KOPT-K1 (cell line): ENCODE data around the gene ITPR1.
A peak's percentile ranks its signal among the peaks of the same experiment; 100 is the strongest.

Source experiments
- H3K27ac ChIP-seq: fragments of 200-600 bp; sonication (generic); 2 replicates; pipeline ENCODE4 v1.5.1; 2016; ENCODE audit warnings: antibody characterized with exemption, mild to moderate bottlenecking, low read depth, low read length; ENCODE audit not compliant: poor library complexity, severe bottlenecking
- H3K36me3 ChIP-seq: fragments of 200-600 bp; sonication (generic); 2 replicates; pipeline ENCODE4 v1.5.1; 2017; ENCODE audit warnings: antibody characterized with exemption, mild to moderate bottlenecking, low read length, moderate library complexity; ENCODE audit not compliant: insufficient read depth
- H3K9me3 ChIP-seq: fragments of 200-600 bp; sonication (generic); 2 replicates; pipeline ENCODE4 v1.5.1; 2017; ENCODE audit warnings: antibody characterized with exemption, low read length, mild to moderate bottlenecking; ENCODE audit not compliant: insufficient read depth, poor library complexity, severe bottlenecking

Gene ITPR1

DNA sequence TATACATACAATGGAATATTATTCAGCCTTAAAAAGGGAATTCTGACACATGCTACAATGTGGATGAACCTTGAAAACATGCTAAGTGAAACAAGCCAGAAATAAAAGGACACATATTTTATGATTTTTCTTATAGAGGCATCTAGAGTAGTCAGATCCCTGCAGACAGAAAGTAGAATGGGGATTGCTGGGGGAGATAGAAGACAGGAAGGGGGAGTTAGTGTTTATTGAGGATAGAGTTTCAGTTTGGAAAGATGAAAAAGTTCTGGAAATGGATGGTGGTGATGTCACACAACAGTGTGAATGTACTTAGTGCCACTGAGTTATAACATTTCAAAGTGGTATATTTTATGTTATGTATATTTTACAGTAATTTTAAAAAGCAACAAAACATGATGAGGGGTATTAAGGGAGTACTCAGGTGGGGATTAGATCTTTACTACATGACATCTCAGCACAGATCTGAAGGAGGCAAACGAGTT lies 4.7 kb downstream of the ITPR1 start:
- no peak overlapping the region for H3K27ac ChIP-seq
- H3K9me3 ChIP-seq: no peaks in the 10 kb centered on the region
- H3K36me3 ChIP-seq: 0 out of 2 replicates have a peak, but pooled peaks cover 12% of the 10 kb centered on the region

DNA sequence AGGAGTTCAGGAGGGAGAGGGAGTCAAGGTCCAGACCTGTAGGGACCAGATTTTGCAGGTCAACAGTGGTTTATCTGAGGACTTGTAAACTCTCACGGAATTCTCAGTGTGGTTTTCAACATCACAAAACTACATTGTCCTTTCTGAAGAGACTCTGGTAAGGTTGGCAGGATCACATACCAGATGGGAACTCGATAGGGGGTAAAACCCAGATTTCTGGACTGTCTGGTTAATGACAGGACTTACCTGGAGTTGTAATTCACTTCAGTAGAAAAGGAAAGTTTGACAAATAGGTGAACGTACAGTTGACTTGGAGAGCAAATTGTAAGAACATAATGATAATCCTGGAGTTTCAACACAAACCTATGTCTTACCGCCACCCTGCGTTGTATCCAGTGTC lies 5.3 kb downstream of the ITPR1 start:
- H3K27ac ChIP-seq: no peak overlapping the region
- H3K36me3 ChIP-seq: 0 out of 2 replicates have a peak, but pooled peaks cover 12% of the 10 kb centered on the region
- no peaks in the 10 kb centered on the region for H3K9me3 ChIP-seq

DNA sequence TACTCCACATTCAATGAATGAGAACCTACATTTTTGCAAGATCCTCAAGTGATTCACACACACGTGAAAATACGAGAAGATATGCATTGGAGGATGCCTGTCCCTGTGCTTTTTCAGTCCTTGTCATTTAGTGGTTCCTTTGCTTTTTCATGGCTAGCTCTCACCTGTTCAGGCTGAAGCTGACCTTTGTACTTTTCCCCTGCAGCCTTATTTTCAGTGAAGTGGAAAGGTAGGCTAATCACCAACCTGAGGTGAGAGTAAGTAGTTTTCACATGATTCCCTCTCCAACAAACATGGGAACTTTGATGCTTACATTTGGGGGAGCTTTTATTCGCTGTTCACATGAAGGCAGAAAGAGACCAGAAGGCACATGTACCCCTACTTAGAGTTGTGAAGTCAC lies 8.3 kb downstream of the ITPR1 start:
- H3K9me3 ChIP-seq: no peaks in the 10 kb centered on the region
- 0 out of 2 replicates have a peak, but pooled peaks cover 12% of the 10 kb centered on the region for H3K36me3 ChIP-seq
- no peak overlapping the region for H3K27ac ChIP-seq

DNA sequence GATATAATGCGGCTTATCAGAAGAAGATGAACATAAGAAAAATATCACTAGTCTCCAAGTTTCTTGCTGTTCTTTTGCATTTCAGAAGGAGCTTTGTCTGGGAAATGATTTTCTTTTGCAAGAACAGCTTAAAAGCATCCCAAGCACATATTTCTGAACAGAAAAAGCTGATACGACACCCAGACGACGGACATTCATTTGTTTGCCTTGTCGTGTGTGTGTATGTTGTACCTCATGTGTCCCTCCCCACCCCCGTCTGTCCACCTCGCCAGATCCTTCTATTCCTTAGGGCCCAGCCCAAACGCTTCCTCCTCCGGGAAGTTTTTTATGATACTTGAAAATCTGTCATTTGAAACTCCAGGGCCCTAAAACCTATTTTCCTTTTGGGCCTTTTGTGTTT lies 8.8 kb downstream of the ITPR1 start:
- no peaks in the 10 kb centered on the region for H3K9me3 ChIP-seq
- H3K27ac ChIP-seq: no peak overlapping the region
- 0 out of 2 replicates have a peak, but pooled peaks cover 12% of the 10 kb centered on the region for H3K36me3 ChIP-seq

DNA sequence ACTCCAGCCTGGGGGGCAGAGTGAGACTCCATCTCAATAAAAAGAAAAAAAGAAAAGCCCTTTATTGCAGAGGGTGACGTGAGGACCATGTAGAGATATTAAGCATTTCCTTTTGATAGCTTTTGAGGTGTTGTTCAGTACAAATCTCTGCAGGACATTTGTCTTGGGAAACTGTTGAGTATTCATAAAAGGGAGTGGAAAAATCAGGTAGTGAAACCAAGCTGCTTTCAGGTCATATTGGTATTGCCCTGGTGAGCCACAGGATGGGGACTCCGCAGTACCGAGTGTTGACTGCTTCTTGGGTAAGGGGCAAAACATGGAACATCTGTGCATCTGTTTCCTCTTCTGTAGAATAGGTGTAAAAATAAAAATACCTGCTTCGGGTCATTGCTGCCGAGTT lies 9.9 kb downstream of the ITPR1 start:
- Histone ChIP-seq H3K27ac (no peak overlapping the region), H3K36me3 (0 out of 2 replicates have a peak, but pooled peaks cover 12% of the 10 kb centered on the region), H3K9me3 (no peaks in the 10 kb centered on the region)

DNA sequence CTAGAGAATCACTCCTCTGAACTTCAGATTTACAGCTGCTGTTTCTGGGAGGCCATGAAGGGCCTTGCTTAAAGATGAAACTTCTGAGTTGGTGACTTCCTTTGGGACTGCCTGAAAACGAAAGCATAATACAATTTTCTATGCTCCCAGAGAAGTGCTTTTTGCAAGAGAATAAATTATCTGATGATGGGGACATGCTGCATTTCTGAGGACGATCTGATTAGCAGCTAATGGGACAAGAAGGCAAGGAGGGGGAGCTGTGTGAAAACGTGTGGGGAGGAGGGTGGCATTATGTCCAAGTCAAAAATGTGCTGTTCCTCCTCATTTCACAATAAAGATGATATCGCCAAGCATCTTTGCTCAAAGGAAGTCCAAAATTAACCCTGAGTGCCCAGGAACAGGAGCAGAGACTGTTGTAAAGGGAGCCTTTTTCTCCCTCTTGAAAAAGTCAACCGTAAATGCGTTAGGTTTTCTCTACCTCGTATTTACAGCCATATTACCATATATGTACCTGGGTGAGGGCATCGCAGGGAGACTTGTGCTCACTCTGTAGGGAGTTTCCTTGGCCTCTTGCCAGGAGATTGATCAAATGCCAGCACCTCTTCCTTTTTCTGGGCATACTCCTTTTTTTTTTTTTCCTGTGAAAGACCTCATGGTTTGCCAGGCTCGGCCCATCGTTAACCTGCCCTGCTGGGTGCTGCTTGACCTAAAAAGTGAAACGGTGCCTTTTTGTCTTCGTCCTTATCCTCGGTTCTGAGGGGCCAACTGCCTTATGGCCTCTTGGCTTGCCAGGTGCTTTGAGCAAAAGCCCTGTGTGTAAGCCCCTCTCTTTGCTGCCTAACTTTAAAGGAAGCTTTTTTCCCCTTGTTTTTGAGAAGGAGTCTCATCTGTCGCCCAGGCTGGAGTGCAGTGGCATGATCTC lies 11.5 kb downstream of the ITPR1 start:
- peak overlapping the region; percentile 68 for H3K27ac ChIP-seq
- 0 out of 2 replicates have a peak, but pooled peaks cover 12% of the 10 kb centered on the region for H3K36me3 ChIP-seq
- H3K9me3 ChIP-seq: no peaks in the 10 kb centered on the region

DNA sequence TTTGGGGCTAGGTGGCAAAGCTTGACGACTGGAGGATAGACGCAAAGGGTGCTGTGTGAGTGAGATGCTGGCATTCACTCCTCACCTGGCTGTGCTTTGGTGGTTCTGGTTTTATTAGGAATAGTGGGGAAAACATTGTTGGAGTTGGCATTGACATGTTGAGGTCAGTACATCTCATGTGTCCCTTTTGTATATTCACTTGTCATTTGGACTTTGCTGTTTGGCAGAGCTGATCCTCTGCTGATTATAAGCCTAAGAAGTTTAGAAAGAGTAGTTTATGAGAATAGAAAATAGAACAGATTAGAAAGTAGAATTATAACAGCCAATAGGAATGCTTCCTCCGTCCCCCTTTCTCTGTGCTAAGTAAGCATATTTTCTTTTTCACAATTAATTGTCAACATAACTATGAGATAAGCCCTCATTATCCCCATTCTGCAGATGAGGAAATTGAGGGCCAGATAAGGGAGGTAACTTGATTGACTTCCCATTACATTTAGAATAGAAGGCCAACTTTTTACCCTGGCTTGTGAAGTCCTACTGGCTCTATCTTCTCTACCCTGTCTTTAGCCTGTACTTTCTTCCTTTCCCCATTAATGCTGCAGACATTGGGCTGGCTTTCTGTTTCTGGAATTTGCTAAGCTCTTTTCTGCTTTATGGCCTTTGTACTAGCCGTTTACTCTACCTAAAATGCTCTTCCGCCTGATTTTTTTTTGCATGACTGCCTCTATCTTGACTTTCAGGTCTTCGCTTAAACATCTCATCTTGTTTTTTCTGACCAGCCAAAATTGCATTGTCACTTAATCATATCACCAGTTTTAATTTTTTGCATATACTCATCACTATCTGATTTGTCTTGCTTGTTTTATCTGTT lies 12.8 kb downstream of the ITPR1 start:
- Histone ChIP-seq H3K27ac (peak overlapping the region; percentile 68), H3K36me3 (0 out of 2 replicates have a peak, but pooled peaks cover 9% of the 10 kb centered on the region), H3K9me3 (no peaks in the 10 kb centered on the region)

DNA sequence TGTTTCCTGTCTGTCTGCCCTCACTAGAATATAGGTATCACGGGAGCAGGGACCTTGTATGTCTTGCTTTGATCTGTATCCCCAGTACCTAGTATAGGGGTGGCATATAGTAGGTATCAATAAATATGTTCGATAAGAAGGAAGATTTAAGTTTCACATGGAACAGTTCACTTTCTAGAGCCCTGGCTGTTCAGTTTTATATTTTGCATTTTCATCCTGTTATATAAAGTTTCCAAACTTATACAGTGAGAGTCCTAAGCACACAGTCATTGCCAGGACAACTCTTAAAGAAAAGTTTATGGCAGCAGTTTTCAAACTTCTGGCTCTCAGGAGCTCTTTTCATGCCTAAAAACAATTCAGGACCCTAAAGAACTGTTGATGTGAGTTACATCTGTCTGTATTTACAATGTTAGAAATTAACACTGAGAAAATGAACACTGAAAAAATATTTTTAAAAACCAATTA lies 13.4 kb downstream of the ITPR1 start:
- Histone ChIP-seq H3K27ac (no peak overlapping the region), H3K9me3 (no peaks in the 10 kb centered on the region), H3K36me3 (0 out of 2 replicates have a peak, but pooled peaks cover 2% of the 10 kb centered on the region)

DNA sequence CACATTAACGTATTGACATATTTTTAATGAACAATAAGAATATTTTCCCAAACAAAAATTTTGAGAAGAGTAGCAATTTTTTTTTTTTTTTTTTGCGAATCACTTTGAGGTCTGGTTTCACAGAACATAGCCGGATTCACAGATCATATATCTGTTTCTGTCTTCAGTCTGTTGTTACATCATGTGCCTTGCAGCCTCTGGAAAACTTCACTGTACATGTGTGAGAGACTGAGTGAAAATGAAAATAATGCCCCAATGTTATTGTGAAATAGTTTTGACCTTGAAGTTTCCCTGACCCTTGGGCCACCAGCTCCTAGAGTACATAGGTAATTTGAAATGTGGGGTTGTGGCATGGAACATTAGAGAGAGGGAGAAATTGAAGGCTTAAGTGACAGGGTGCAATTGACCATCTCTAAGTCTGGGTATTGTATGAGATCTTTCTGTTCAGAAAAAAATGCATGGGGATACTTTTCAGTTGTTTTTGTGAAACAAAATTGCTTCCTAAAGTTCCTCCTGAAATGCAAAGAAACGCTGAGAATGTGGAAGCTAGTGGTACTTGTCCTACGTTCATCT lies 14.0 kb downstream of the ITPR1 start:
- H3K36me3 ChIP-seq: no peaks in the 10 kb centered on the region
- no peaks in the 10 kb centered on the region for H3K9me3 ChIP-seq
- peak overlapping the region; percentile 11 for H3K27ac ChIP-seq

DNA sequence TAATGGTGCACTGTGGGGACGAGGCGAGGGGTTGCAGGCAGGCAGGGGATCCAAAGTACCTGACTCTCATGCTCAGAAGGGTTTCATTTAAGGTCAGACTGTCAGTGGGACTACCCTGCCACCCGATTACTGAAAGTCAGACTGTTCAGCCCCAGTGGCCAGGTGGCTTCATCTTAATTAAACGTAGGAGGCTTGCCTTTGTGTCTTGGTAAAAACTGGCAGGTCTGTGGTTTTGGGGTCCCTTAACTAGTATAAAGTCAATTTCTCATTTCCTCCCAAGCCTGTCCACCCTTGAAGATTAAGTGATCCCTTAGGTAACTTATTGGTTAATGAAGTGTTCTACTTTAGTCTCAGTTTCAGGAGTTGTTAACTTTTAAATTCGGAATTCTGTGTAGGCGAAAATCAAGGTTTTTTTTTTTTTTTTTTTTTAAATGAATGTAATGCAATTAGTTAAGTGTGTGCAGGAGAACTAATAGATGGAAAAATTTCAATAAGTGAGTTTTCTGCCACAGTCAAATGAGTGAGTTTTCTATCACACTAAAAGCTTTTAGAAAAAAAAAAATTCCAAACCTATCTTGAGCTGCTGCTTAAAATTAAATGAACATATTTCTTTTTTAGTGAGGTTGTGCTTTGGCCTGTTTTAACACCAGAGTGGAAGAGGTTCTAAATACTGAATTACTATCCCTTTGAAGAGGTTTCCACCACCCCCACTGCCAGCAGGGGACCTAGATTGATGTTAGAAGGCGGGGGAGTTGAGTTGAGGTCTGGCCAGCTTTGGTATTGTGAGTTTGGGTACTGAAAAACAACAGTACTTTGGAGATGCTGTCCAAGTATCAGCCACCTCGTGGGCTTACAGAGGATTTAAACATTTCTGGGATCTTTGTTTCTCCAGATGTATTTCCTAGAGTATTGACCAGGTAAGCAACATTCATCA lies 15.2 kb downstream of the ITPR1 start:
- no peaks in the 10 kb centered on the region for H3K36me3 ChIP-seq
- no peaks in the 10 kb centered on the region for H3K9me3 ChIP-seq
- H3K27ac ChIP-seq: peak overlapping the region; percentile 35

DNA sequence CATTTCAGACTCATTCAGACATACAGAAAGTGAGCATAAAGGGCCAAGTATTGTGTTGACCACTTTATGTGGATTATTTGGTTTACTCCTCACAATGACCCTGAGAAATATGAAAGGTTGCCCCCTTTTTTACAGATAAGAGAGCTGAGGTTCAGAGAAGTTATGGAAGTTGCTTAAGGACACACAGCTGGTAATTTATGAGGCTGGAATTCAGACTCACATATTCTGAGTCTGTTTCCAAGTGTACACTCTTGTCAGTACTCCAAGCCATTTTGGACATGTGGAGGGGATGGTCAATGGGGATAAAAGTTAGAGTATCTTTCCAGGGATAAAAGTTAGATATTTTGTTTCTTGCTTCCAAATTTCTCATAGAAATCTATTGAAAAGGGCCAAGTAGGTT lies 15.9 kb downstream of the ITPR1 start:
- no peaks in the 10 kb centered on the region for H3K36me3 ChIP-seq
- no peak overlapping the region for H3K27ac ChIP-seq
- H3K9me3 ChIP-seq: no peaks in the 10 kb centered on the region

DNA sequence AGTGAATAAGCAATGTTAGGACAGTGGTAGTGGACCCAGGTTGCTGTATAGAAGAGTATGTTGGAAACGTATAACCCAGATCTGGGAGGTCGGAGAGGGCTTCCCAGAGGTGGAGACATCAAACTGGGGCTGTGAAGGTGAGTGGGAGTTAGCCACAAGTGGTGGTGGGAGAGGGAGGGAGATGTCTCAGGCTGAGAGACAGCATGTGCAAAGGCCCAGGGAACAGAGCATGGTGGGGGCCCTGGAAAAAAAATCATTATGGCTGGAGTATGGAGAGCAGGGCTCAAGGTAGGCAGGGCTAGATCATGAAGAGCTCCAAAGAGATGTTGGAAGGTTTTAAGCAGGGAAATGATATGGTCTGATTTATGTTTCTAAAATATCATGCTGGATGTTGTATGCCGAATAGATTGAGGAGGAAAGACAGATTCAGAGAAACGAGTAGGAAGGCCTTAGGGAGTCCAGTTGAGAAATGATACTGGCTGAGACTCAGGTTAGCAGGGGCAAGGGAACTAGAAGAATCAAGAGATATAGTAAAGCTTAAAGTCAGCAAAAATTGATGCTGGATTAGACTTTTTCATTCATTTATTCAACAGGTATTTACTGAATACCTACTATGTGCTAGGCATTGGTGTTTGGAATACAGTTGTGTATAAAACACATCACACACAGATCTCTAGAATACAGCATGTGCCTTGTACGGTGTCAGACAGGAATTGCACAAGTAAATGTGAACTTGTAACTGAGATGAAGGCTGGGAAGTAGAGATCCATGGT lies 17.0 kb downstream of the ITPR1 start:
- Histone ChIP-seq H3K27ac (no peak overlapping the region), H3K9me3 (no peaks in the 10 kb centered on the region), H3K36me3 (no peaks in the 10 kb centered on the region)

DNA sequence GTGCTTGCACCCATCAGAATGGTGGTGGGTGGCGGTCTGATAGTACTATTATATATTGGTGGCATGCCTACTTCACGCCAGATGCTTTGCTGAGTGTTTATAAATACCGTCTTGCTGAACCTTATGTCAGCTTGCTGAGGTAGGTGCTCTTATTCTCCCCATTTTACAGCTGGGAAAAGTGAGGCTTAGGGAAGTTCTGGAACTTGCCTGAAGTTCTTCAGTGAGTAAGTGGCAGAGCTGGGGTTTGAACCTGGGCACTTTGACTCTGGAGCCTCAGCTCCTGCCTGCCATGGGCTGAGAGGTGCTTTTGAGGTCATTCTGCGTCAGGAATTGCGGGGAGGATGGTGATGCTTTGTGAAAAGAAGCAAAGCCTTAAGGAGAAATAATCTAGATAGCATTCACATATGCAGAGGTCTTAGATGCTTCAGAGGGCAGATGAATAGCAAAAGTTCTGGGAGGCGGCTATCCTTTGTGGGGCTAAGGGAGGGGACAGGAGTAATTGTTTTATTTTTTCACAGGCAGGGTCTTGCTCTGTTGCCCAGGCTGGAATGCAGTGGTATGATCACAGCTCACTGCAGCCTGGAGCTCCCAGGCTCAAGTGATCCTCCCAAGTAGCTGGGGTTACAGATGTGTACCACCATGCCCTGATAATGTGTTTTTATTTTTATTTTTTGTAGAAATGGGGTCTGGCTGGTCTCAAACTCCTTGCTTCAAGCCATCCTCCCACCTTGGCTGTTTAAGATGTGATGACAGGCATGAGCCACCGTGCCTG lies 18.5 kb downstream of the ITPR1 start:
- H3K36me3 ChIP-seq: no peaks in the 10 kb centered on the region
- H3K27ac ChIP-seq: peak overlapping the region; percentile 29
- H3K9me3 ChIP-seq: no peaks in the 10 kb centered on the region
